K562 (cell line): ENCODE results near the gene CHSY1. TPM values are rescaled to one million over a fixed set of nuclear protein-coding genes. Genes with fewer than 3 reads are reported as not detected.

Experiments used
- BACH1 ChIP-seq: fragments of 200-800 bp; sonication (Bioruptor generic); IDR thresholded peaks from 2 replicates; pipeline ENCODE4 v1.6.1; 2016; ENCODE audit warnings: missing genetic modification characterization, missing compliant biosample characterization
- BRF2 ChIP-seq: IDR thresholded peaks from 3 replicates; pipeline ENCODE4 v1.6.1; 2011; ENCODE audit warnings: borderline replicate concordance, mild to moderate bottlenecking; ENCODE audit not compliant: insufficient read length, insufficient read depth
- CEBPG ChIP-seq, 3 experiments: fragments of 200-800 bp in 1 of 3; sonication (Bioruptor generic) in 1 of 3; sonication (generic) in 1 of 3; formaldehyde crosslinking in 1 of 3; IDR thresholded peaks in 2 of 3; conservative IDR thresholded peaks in 1 of 3; 2 replicates each; pipeline versions ENCODE4 v1.6.1 to v1.8.0; 2016 to 2022; ENCODE audit warnings: missing compliant biosample characterization in 2 of 3, missing genetic modification characterization in 2 of 3, mild to moderate bottlenecking in 1 of 3, missing genetic modification reagents in 1 of 3
- GTF2F1 ChIP-seq: IDR thresholded peaks from 2 replicates; pipeline ENCODE4 v1.6.1; 2011; ENCODE audit warnings: low read depth, low read length, improper control_type of control experiment
- HES1 ChIP-seq: fragments of 450-650 bp; IDR thresholded peaks from 2 replicates; pipeline ENCODE4 v1.6.1; 2016; ENCODE audit warnings: low read depth, mild to moderate bottlenecking, moderate library complexity
- ID3 ChIP-seq, 2 experiments: fragments of 250-450 bp in 1 of 2; fragments of 450-650 bp in 1 of 2; sonication (Bioruptor Pico) in 1 of 2; IDR thresholded peaks; 2 replicates each; pipeline versions ENCODE4 v1.6.1 to v1.8.0; 2016 to 2021; ENCODE audit warnings: mild to moderate bottlenecking in 2 of 2, moderate library complexity in 2 of 2, missing compliant biosample characterization in 1 of 2, missing genetic modification characterization in 1 of 2
- ILF3 ChIP-seq: fragments of 450-650 bp; IDR thresholded peaks from 2 replicates; pipeline ENCODE4 v1.6.1; 2018; ENCODE audit warnings: antibody characterized with exemption, mild to moderate bottlenecking, moderate library complexity, borderline replicate concordance
- KAT2B ChIP-seq: IDR thresholded peaks from one replicate; pipeline ENCODE4 v1.6.1; 2012; ENCODE audit warnings: low read depth, mild to moderate bottlenecking, control low read depth, inconsistent platforms, low read length, moderate library complexity
- KLF16 ChIP-seq: IDR thresholded peaks from 2 replicates; pipeline ENCODE4 v1.6.1; 2016; ENCODE audit warnings: antibody characterized with exemption
- NR2F6 ChIP-seq: fragments of 450-650 bp; formaldehyde crosslinking; IDR thresholded peaks from 2 replicates; pipeline ENCODE4 v1.4.0; 2020; ENCODE audit warnings: mild to moderate bottlenecking
- PPARD ChIP-seq: fragments of 250-450 bp; sonication (Bioruptor Pico); IDR thresholded peaks from 2 replicates; pipeline ENCODE4 v1.8.0; 2022; ENCODE audit warnings: inconsistent platforms, mild to moderate bottlenecking, moderate library complexity
- PRMT5 ChIP-seq: sonication (generic); formaldehyde crosslinking; IDR thresholded peaks from 2 replicates; pipeline ENCODE4 v1.5.0; 2020; ENCODE audit warnings: missing genetic modification reagents
- RAD21 ChIP-seq, 2 experiments: fragments of 250-450 bp in 1 of 2; fragments of 450-650 bp in 1 of 2; sonication (Bioruptor Pico) in 1 of 2; formaldehyde crosslinking in 1 of 2; IDR thresholded peaks in 1 of 2; conservative IDR thresholded peaks in 1 of 2; 2 replicates each; pipeline versions ENCODE4 v1.4.0 to v1.8.0; 2020 to 2022; ENCODE audit warnings: mild to moderate bottlenecking in 2 of 2, moderate library complexity in 1 of 2
- SRF ChIP-seq, 2 experiments: fragments of 250-450, 450-650 bp in 1 of 2; sonication (Bioruptor Pico) in 1 of 2; sonication (generic) in 1 of 2; formaldehyde crosslinking; IDR thresholded peaks; 2 replicates each; pipeline versions ENCODE4 v1.5.0 to v1.5.1; 2020 to 2022; ENCODE audit warnings: mild to moderate bottlenecking in 1 of 2, missing genetic modification reagents in 1 of 2
- TEAD1 ChIP-seq, 2 experiments: fragments of 450-650 bp in 1 of 2; sonication (generic) in 1 of 2; formaldehyde crosslinking; IDR thresholded peaks; 2 replicates each; pipeline versions ENCODE4 v1.4.0 to v1.8.0; 2020 to 2022; ENCODE audit warnings: mild to moderate bottlenecking in 2 of 2, missing genetic modification reagents in 1 of 2
- ZBTB12 ChIP-seq: fragments of 250-450 bp; sonication (Bioruptor Pico); IDR thresholded peaks from 2 replicates; pipeline ENCODE4 v1.4.0; 2020
- ZC3H8 ChIP-seq: fragments of 450-650 bp; IDR thresholded peaks from 2 replicates; pipeline ENCODE4 v1.6.1; 2017
- ZNF134 ChIP-seq: fragments of 250-450 bp; sonication (Bioruptor Pico); conservative IDR thresholded peaks from 2 replicates; pipeline ENCODE4 v1.4.0; 2020
- ZNF280A ChIP-seq: fragments of 450-650 bp; IDR thresholded peaks from 2 replicates; pipeline ENCODE4 v1.6.1; 2018; ENCODE audit warnings: mild to moderate bottlenecking, low read depth; ENCODE audit not compliant: partially characterized antibody
- ZNF311 ChIP-seq: fragments of 250-450 bp; sonication (Bioruptor Pico); IDR thresholded peaks from 2 replicates; pipeline ENCODE4 v1.4.0; 2020; ENCODE audit warnings: mild to moderate bottlenecking, moderate library complexity
- polyA plus RNA-seq, 8 experiments: library from polyadenylated mRNA; depleted of rRNA in 4 of 8; stranded (reverse) in 5 of 8; unstranded in 3 of 8; fragments of >200 nt; fragmentation: Nextera tagmentation in 2 of 8; fragmentation: Illumina TruSeq in 1 of 8; extraction: Ambion mirVana in 2 of 8; extraction: Trizol in 1 of 8; gene quantifications; 2 replicates each; pipeline versions ENCODE4 v1.2.1 to v1.2.3, GENCODE V29; 2011 to 2014; ENCODE audit warnings: inconsistent platforms in 1 of 8, missing spikeins in 1 of 8
- total RNA-seq, 7 experiments: library from RNA; depleted of rRNA in 6 of 7; stranded (reverse); fragments of >200 nt in 6 of 7; fragmentation: Illumina TruSeq in 2 of 7; extraction: Trizol in 2 of 7; gene quantifications; 2 replicates each; pipeline versions ENCODE4 v1.2.1 to v1.2.3, GENCODE V29; 2011 to 2021; ENCODE audit warnings: low replicate concordance in 1 of 7
- TF ChIP-seq, protein P1 (sequence below): sonication (generic); formaldehyde crosslinking; IDR thresholded peaks from 2 replicates; pipeline ENCODE4 v1.5.0; 2020; ENCODE audit warnings: missing genetic modification reagents

CHSY1 gene
- total and polyA plus RNA-seq, 9 of the 15 experiments (the other 6 are each of a cell fraction or from before 2014, with no cell fraction given): 7.0 to 16.4 (median 13.4) TPM

DNA sequence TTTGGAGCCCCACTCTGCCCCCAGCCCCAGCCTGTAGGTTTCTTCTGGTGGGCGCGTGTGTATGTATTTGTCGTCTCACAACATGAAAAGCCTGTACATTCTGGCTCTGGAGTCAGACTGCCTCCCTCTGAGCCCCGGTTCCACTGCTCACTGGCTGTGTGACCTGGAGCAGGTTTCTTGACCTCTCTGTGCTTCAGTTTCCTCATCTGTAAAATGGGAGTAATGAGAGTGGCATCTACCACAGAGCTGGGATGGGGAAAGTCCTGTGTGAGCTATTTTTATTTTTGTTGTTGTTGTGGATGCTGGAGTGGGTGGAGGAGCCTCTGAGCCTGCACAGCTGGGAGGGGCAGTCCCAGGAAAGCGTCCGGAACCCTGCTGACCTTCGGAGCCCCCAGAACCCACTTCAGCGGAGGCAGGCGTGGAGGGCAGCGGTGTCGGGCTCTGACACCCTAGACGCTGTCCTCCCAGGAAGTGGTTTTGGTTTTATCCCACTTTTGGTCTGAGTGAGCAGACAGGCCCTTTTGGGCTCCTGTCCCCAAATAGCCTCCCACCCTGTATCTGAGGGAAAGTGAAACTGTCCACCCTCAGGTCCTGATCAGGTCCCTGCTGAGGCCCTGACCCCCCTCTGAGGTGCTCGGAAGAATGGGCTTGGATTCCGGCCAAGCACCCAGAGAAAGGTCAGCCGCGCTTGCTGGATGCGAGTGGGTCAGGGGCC lies 103.5 kb downstream of the CHSY1 start (continued):
- TF ChIP-seq HES1 (no peak), PPARD (CRISPR knock-in tag) (no peak), ZNF280A (no peak), ILF3 (no peak), ZBTB12 (no peak), SRF (CRISPR knock-in tag; IDR thresholded peaks at IDR 0.05) (no peak), KAT2B (no peak), GTF2F1 (no peak), RAD21 (CRISPR knock-in tag; conservative IDR thresholded peaks at IDR 0.05 in 1 of 2, IDR thresholded peaks at IDR 0.05 in 1 of 2) (no peak), PRMT5 (CRISPR knock-in tag) (no peak), BRF2 (no peak), TEAD1 (CRISPR knock-in tag; IDR thresholded peaks at IDR 0.05) (no peak), ZNF311 (CRISPR knock-in tag) (no peak), ID3 (CRISPR knock-in tag; IDR thresholded peaks at IDR 0.05) (no peak), ID3 (tag; IDR thresholded peaks at IDR 0.05) (0 out of 2 replicates have a peak, but pooled peaks have one; percentile 24), KLF16 (no peak), NR2F6 (CRISPR knock-in tag) (no peak), ZC3H8 (no peak), CEBPG (CRISPR knock-in tag; IDR thresholded peaks at IDR 0.05) (no peak), CEBPG (tag; conservative IDR thresholded peaks at IDR 0.05 in 1 of 2, IDR thresholded peaks at IDR 0.05 in 1 of 2) (no peak), ZNF134 (CRISPR knock-in tag) (peak; percentile 71; the same call in 1 of the 2 replicates), BACH1 (tag) (no peak)
- TF ChIP-seq, protein P1, sequence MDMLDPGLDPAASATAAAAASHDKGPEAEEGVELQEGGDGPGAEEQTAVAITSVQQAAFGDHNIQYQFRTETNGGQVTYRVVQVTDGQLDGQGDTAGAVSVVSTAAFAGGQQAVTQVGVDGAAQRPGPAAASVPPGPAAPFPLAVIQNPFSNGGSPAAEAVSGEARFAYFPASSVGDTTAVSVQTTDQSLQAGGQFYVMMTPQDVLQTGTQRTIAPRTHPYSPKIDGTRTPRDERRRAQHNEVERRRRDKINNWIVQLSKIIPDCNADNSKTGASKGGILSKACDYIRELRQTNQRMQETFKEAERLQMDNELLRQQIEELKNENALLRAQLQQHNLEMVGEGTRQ (CRISPR knock-in tag): no peak
